GM18507 (cell line): ENCODE data around the gene ARNT2.

Experiments used
- DNase-seq: peaks from one replicate; pipeline ENCODE4 v3.0.0; 2011; ENCODE audit warnings: low read depth; ENCODE audit not compliant: insufficient read length; ENCODE audit errors: extremely low spot score
- FAIRE-seq: peaks from 2 replicates; lab custom pipeline; 2011; peaks lifted over from hg19 to GRCh38; lab: Jason Lieb, UNC

Gene ARNT2

DNA sequence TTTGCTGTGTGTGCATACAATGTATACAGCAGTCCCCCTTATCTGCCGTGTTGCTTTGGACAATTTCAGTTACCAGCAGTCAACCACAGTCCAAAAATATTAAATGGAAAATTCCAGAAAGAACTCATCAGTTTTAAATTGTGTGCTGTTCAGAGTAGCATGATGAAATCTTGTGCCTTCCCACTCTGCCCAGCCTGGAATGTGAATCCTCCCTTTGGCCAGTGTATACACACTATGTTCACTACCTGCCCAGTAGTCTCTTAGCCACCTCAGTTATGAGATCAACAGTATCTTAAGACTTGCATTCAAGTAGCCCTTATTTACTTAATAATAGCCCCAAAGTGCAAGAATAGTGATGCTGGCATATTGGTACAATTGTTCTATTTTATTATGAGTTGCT, 157.3 kb downstream of the ARNT2 start:
- DNase-seq = no peak
- no peak for FAIRE-seq

DNA sequence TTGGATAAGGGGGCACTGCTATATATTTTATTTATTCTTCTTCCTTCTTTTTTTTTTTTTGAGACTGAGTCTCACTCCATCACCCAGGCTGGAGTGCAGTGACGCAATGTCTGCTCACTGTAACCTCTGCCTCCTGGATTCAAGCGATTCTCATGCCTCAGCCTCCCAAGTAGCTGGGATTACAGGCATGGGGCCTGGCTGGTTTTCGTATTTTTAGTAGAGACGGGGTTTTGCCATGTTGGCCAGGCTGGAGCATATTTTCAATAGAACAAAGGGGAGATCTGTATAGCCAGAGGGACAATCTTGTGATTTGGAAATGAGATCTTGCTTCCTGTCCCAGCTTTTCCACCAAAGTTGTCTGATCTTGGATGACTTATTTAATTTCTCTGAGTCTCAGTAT, 157.9 kb downstream of the ARNT2 start:
- DNase-seq (no peak), FAIRE-seq (no peak)

DNA sequence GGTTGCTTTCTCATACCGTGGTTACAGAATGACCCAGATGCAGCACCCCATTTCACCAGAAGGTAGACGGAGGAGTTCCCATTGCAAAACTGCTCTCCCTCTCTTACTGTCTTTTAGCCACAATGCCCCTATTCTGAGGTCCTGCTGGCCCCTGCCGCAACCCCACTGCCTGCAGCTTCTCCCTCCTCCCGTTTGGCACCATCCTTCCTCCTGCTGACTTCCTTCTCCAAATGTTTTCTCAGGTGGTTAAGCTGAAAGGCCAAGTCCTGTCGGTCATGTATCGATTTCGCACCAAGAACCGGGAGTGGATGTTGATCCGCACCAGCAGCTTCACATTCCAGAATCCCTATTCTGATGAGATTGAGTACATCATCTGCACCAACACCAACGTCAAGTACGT, 158.7 kb downstream of the ARNT2 start:
- no peak for DNase-seq
- no peak for FAIRE-seq

DNA sequence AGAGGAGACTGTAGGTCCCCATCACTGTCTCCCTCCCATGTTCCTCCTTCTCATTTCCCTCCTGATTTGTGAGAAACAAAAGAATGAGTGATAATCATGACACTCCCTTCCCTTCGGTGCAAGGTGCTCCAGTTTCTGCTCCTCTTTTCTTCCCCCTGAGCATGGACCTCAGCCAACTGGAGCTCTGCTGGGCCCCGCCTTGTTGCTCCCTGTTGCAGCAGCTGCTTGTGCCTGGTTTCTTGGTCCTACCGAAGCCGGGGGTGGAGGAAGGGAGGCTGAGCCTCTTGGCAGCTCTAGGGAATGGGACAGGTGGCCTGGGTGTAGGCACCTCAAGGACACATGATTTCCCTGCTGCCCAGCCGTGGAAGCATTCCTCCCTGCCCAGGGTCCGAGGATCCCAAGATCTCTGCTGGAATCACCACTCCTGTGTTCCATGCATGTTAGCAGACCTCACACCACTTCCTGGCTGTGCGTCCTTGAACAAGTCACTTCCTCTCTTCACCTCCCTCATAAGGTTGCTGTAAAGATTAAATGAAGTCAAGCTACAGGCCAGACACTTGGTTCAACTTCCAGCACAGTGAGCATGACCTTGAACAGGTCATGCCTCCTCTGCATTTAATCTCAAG, 159.3 kb downstream of the ARNT2 start:
- DNase-seq = no peak
- FAIRE-seq = no peak

DNA sequence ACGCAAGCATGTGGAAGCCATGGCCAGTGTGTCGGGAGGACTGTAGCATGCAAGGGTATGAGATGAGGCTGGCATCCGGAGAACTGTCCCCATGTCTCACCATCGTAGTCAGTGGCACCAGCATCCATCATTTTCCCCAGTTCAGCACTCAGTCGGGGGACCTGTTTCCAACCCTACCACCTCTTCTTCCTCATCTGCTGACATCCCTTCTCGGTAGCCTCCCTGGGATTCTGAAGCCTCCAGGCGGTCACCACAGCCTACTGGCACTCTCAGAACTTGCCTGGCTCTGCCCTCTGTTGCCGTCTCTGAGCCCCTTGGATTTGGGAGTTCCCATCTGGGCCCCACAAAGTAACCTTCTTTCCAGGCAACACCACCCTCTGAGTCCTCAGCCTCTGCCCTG, 159.9 kb downstream of the ARNT2 start:
- DNase-seq = no peak
- no peak for FAIRE-seq

DNA sequence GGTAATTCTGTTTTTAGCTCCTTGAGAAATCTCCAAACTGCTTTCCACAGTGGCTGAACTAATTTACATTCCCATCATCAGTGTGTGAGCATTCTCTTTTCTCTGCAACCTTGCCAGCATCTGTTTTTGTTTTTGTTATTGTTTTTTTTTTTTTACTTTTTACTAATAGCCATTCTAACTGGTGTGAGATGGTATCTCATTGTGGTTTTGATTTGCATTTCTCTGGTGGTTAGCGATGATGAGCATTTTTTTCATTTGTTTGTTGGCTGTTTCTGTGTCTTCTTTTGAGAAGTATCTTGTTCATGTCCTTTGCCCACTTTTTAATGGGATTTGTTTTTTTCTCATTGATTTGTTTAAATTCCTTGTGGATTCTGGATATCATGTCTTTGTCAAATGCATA, 161.2 kb downstream of the ARNT2 start:
- no peak for DNase-seq
- no peak for FAIRE-seq

DNA sequence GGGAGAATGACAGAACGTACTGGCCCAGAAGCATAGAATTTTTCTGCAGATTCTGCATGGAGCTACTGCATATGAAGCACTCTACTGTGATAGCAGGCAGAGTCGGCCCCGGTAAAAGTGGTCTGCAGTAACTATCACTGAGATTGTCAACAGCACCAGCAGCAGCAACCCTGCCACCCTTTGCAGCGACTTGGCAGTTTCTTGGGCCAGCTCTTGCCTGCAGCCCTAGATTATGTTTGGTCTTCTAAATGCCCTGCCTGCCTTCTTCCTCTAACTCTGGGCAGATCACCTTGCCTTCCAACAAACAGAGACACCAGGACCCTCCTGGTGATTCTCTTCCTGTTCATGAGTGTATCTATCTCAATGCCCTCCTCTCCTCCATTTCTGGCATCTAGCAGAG, 161.8 kb downstream of the ARNT2 start:
- no peak for DNase-seq

DNA sequence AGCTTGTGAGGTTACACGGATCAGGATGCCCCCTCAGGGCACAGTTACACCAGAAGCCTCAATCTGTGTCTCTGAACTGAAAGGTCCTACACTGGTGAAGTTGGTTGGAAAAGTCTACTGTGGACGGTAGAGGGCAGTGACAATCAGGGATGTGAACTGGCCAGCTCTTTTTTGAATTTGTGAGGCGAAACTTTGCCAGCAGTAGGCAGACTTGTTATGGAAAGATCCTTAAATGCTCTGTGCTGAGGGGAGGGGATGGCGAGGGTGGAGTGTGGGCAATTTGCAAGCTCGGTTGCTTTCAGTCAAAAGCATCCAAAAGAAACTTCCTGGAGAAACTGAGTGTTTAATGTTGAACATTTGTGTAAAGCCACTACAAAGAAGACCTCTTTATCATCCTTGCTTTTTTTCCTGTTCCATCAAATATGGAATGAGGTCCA, 163.6 kb downstream of the ARNT2 start:
- DNase-seq = peak; percentile 11
- FAIRE-seq = peak; percentile 49

More for the DNA sequence above, 161.8 kb downstream of the ARNT2 start:
- no peak for FAIRE-seq

DNA sequence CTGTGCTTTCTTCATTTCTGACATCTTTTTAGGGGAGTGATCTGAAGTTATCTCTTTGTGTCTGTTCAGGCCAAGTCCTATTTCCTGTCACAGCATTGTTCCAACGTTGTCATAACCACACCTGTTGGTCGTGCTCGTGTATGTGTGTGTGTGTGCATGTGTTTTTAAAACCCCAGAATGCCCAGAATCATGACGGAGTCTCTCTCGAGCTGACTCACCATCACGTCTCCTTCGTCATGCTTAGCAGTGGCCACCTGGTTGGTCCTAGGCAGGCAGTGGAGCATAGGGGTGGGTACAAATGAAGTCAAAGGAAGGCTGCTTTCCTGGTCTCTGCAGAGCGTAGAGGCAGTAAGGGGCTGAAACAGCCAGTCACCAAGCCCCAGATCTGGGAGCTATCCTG, 164.1 kb downstream of the ARNT2 start:
- FAIRE-seq = no peak
- DNase-seq = no peak

DNA sequence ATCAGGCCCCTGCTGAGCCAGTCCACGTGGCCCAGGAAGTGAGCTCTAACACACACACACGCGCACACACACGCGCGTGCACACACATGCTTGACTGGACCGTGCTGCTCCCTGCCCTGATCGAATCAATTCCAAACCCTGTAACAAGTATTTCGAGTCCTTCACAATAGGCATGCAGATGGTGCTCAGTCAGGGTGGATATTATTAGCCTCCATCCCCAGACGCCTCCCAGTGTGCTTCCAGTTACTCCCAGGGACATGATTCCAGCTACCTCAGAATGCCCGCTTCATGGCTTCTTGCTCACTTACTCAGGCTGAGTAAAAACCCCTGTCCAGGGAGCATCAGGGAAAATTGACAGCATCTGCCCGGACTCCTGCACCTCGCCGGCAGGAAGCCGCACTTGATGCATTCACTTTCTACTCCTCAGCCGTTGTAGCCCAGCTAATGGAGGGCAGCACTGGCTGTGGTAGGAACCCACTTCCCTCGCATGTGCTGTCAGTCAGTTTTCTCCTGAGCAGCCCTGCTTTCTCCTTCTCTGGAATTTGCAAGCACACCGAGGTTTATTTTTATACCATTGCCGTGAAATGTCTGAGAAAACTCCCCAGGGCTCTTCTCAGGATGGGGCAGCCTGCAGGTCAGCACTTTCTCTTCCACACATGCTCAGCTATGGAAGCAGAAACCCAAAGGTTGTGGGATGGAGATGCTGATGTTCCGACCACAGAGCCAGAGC, 164.9 kb downstream of the ARNT2 start:
- DNase-seq (no peak), FAIRE-seq (no peak)

DNA sequence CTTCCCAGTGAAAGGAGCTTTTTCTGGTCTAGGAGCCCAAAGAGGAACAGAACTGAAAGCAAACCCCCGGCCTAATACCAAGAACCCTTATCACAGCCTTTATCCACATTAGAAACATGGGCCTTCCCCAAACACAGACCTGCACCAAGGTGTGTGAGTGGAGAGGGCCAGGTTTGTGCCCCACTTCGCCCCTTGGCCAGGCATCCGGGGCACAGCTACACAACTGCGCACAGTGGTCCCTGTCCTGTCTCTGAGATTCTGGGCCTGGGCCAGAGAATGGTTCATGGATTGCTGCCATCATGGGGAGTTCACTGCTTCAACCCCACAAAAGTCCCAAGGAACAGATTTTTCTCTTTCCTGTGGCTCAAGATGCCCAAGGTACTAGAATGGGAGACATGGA, 165.5 kb downstream of the ARNT2 start:
- FAIRE-seq (no peak), DNase-seq (no peak)

DNA sequence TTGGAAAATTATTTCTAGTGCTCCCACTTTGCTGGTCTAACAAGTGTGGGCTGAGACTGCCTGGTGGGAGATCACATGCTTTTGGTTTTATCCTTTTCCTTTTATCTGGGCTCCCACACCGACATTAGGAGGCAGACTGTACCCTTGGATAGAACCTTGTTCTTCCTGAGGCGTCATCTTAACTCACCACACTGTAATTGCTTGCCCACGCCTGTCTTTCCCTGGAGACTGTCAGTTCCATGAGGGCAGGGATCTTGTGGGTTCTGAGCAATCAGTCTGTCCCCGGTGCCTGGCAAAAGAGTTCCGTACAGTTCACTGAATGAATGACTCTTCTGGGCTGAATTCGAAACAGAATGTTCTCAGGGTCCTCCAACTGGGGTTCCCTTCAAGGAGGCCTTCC, 166.4 kb downstream of the ARNT2 start:
- DNase-seq (no peak), FAIRE-seq (no peak)

DNA sequence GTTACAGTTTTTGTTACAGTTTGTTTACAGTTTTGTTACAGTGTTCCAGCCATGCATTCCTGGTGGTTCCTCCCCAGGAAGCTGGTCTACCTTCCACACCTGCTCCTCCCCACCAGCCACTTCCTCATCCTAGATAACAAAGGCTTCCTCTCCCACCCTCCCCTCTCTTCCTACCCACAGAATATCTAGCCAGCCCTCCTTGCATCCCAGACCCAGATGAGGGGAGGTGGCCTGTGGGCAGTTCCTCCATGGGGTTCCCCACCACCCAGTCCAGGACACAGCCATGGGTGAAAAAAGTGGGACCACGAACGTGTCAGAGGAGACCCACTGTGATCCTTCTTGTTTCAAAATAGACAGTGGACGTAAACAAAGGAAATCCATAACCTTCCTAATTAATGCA, 168.2 kb downstream of the ARNT2 start:
- FAIRE-seq = no peak
- no peak for DNase-seq

DNA sequence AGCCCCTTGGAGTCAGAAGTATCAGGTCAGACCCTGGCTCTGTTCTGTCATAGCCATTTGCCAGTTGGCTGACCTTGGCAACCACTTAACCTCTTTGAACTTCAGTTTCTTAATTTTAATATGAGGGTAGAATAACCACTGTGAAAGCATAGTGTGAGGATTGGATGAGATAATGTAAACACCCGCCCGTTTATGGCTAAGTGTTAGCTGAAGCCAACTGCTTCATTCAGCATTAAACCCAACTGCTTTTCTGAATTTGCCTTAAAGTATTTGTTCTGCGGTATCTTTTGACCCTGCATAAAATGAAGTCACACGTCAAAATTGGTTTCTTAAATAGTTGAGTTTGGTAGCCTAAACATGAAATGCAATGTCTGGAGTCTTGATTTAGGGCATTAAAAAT, 169.4 kb downstream of the ARNT2 start:
- DNase-seq (no peak), FAIRE-seq (no peak)

DNA sequence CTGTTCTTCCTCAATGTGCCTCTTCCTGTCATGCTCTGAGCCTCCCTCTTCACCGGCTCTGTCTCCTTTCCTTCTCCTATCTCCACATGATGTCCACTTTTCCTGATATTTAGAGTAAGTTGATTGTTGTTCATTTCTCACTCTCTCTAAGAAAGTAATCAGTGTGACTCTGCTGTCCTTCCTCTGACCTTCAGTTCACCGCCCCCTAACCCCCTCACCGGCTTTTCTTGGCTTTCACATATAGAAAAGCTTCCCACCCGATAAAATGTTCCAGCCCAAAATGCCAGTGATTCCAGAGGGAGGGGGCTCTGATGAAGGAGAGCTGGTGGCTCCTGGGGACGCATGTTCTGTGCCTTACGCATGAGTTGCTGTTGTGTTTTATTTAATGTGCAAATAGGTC, 170.4 kb downstream of the ARNT2 start:
- no peak for FAIRE-seq

DNA sequence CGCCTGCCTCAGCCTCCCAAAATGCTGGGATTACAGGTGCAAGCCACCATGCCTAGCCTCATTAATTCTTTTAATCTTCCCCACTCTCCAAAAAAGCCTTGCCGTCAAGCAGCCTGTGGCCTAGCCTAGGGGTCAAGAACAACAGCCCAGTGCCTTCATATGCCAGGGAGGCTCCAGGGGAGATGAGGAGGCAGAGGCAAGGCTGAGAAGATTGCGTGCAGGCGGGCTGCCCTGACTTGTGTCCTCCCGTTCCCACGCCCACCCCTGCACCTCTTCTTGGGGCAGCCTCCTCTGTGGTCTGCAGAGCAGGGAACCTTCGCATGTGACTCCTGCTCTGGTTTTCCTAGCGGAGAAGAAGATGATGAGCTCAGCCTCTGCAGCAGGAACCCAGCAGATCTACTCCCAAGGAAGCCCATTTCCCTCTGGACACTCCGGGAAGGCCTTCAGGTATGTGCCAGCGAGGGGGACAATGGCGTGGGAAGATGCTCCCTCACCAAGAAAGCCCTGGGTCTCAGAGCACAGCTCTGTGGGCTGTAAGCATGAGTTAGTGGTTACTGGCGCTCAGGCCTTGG, 172.4 kb downstream of the ARNT2 start:
- DNase-seq (no peak), FAIRE-seq (no peak)

More for the DNA sequence above, 170.4 kb downstream of the ARNT2 start:
- no peak for DNase-seq

DNA sequence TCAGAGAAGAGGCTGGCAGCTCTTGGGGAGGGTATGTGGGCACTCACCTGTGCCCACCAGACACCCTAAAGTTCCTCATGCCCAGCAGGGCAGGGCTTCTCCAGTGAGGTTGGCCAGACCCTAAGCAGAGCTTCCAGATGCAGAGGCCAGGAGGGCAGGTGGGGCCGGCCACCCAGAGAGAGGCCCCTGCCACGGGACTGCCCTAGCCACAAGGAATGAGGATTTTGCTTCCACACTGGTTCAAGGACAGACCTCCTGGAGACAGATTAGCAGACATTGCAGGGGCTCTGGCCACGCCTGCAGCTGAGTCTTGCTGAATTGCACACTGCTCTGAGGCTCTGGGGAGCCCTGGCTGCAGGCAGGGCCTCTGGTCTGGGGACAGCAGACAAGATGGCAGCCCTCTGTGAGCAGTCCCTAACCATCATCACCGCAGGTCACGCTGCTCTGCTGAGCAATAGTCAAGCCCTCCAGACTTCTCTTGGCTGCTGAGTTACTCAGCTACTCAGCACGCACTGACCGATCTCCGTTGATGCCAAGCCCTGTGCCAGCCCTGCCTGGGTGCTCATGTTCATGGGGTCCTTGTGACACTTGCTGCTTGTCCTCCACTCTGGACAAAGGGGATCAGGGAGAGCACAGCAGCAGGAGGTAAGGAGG, 173.5 kb downstream of the ARNT2 start:
- no peak for FAIRE-seq
- DNase-seq = no peak

DNA sequence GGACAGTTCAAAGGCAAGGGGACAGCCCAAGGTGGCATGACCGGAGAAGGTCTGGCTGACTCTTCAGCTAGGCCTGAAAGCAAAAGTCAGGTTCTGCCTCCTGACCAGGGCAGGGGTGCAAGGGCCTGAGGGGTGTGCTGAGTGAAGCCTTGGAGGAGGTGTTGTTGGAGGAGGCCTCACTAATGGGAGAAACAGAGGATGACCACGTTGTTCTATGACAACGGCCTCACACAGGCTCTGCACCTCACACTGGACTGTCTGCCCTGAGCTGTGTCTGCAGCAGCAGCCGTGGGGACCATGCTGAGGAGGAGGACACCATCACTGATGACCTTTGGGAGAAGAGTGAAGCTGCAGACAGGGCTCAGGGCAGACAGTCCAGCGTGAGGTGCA, 174.0 kb downstream of the ARNT2 start:
- no peak for FAIRE-seq
- DNase-seq = no peak

DNA sequence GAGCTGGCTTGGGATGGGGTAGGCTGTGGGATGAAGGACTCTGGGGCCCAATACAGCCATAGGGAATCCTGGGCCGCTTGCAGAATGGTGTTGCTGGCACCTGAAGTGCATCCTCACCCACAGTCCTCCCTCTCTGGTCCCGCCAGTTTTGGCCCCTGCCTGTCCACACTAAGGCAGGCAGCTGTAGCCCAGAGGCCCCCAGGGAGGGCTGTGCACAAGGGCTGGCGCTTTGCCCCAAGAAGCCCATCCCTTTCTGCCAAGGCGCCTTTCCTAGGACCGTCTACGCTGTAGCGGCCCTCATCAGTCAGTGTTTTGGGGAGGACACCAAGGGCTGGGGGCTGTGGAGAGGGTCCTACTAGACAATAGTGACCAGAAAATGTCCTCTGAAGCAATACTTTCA, 174.7 kb downstream of the ARNT2 start:
- FAIRE-seq (no peak), DNase-seq (no peak)

DNA sequence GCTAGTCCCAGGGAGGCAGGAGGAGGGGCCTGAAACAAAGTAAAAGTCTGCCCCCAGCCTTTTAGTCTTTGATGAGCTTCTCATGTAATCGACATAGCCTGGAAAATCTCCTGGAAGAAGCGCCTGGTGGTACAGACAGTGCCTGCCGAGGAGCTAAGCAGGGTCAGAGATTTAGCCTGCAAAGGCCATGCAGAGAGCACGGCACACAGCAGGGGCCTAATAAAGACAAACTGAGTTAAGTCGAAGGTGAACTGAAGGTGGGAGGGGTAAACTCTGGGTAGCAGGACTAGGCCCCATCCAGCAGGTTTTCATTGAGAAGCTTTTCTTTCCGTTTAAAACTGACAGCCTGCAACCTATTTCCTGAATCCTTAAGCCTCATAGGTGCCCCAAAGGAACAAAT, 175.4 kb downstream of the ARNT2 start:
- no peak for FAIRE-seq

DNA sequence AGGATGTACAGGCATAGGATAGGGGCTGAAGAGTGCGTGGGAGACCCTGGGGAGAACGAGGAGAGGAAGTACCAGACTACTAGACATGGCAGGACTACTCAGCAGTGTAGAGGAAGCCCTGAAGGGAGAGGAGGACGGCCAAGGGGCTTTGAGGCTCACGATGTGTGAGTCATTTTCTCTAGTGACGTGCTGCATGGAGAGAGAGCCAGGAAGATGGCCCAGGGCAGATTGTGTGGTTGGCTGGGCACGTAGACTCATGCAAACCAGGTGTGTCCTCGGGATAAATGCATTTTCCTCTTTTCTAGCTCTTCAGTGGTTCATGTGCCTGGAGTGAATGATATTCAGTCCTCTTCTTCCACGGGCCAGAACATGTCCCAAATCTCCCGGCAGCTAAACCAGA, 175.9 kb downstream of the ARNT2 start:
- no peak for FAIRE-seq

More for the DNA sequence above, 175.4 kb downstream of the ARNT2 start:
- DNase-seq = no peak

More for the DNA sequence above, 175.9 kb downstream of the ARNT2 start:
- no peak for DNase-seq
